ENCODE measurements around the gene SALL1. TPM values are rescaled to one million over a fixed set of nuclear protein-coding genes. Genes with fewer than 3 reads are reported as not detected.

The SALL1 gene
- polyA plus RNA-seq, 1 donor from 2014 or later: 0.22 TPM

- Histone ChIP-seq H3K4me2 (ENCODE audit: low read length) (no peak overlapping the region), H3K27ac (ENCODE audit: low read length) (no peak overlapping the region), H3K9me3 (ENCODE audit: low read length) (no peaks in the 10 kb centered on the region), H2AFZ (ENCODE audit: low read depth, low read length) (no peak overlapping the region), H3K9me2 (ENCODE audit: insufficient read depth, low read length) (no peaks in the 10 kb centered on the region), H3K4me3 (ENCODE audit: low read length) (no peak overlapping the region), H4K20me1 (ENCODE audit: insufficient read depth) (no peaks in the 10 kb centered on the region), H3K79me2 (replicated peaks; ENCODE audit: insufficient read depth, low read length) (no peaks in the 10 kb centered on the region), H3F3A (ENCODE audit: insufficient read depth, low read length, poor library complexity, severe bottlenecking) (no peaks in the 10 kb centered on the region), H3K9ac (ENCODE audit: low read length) (no peak overlapping the region), H3K36me3 (ENCODE audit: insufficient read depth, low read length) (no peaks in the 10 kb centered on the region), H3K27me3 (ENCODE audit: insufficient read depth, low read depth, low read length) (peaks cover 25% of the 10 kb centered on the region)
- TF ChIP-seq EP300 (conservative IDR thresholded peaks at IDR 0.05; ENCODE audit: poor library complexity, severe bottlenecking): no peak
- TF ChIP-seq EZH2 (IDR thresholded peaks at IDR 0.05; ENCODE audit: borderline replicate concordance, insufficient read depth, low read length, poor library complexity, severe bottlenecking): no peak
- TF ChIP-seq MXI1 (conservative IDR thresholded peaks at IDR 0.05; ENCODE audit: poor library complexity, severe bottlenecking): no peak
- TF ChIP-seq RAD21 (conservative IDR thresholded peaks at IDR 0.05): no peak
- TF ChIP-seq POLR2AphosphoS5 (IDR thresholded peaks at IDR 0.05): no peak
- TF ChIP-seq TAF1 (IDR thresholded peaks at IDR 0.05; ENCODE audit: low read depth): no peak
- TF ChIP-seq SMC3 (conservative IDR thresholded peaks at IDR 0.05; ENCODE audit: poor library complexity): no peak
- TF ChIP-seq CTCF (IDR thresholded peaks at IDR 0.05; ENCODE audit: poor library complexity, severe bottlenecking): no peak
- no peak for TF ChIP-seq REST (IDR thresholded peaks at IDR 0.05; ENCODE audit: borderline replicate concordance)
These were observed 40.3 kb downstream of the SALL1 start for GRCh38 chr16:51110700-51111157.

- Histone ChIP-seq H3K4me2 (ENCODE audit: low read length) (no peak overlapping the region), H3K9ac (ENCODE audit: low read length) (no peak overlapping the region), H3K4me3 (ENCODE audit: low read length) (no peak overlapping the region), H3K27me3 (ENCODE audit: insufficient read depth, low read depth, low read length) (peaks cover 18% of the 10 kb centered on the region), H3K79me2 (replicated peaks; ENCODE audit: insufficient read depth, low read length) (no peaks in the 10 kb centered on the region), H3K9me2 (ENCODE audit: insufficient read depth, low read length) (no peaks in the 10 kb centered on the region), H3K9me3 (ENCODE audit: low read length) (no peaks in the 10 kb centered on the region), H3F3A (ENCODE audit: insufficient read depth, low read length, poor library complexity, severe bottlenecking) (no peaks in the 10 kb centered on the region), H2AFZ (ENCODE audit: low read depth, low read length) (no peak overlapping the region), H4K20me1 (ENCODE audit: insufficient read depth) (no peaks in the 10 kb centered on the region), H3K27ac (ENCODE audit: low read length) (no peak overlapping the region), H3K36me3 (ENCODE audit: insufficient read depth, low read length) (no peaks in the 10 kb centered on the region)
- TF ChIP-seq CTCF (IDR thresholded peaks at IDR 0.05; ENCODE audit: poor library complexity, severe bottlenecking): no peak
- TF ChIP-seq MXI1 (conservative IDR thresholded peaks at IDR 0.05; ENCODE audit: poor library complexity, severe bottlenecking): no peak
- no peak for TF ChIP-seq POLR2AphosphoS5 (IDR thresholded peaks at IDR 0.05)
- no peak for TF ChIP-seq EZH2 (IDR thresholded peaks at IDR 0.05; ENCODE audit: borderline replicate concordance, insufficient read depth, low read length, poor library complexity, severe bottlenecking)
- TF ChIP-seq RAD21 (conservative IDR thresholded peaks at IDR 0.05): no peak
- TF ChIP-seq EP300 (conservative IDR thresholded peaks at IDR 0.05; ENCODE audit: poor library complexity, severe bottlenecking): no peak
- no peak for TF ChIP-seq SMC3 (conservative IDR thresholded peaks at IDR 0.05; ENCODE audit: poor library complexity)
- TF ChIP-seq REST (IDR thresholded peaks at IDR 0.05; ENCODE audit: borderline replicate concordance): no peak
- TF ChIP-seq TAF1 (IDR thresholded peaks at IDR 0.05; ENCODE audit: low read depth): no peak
These were observed 41.9 kb downstream of the SALL1 start for GRCh38 chr16:51109173-51109572.

All from neural cell (in vitro differentiated cells).